Neuronal stem cell (in vitro differentiated cells): ENCODE data around the gene GLB1L2.

ENCODE experiments used
- DNase-seq: peaks from one replicate; pipeline ENCODE4 v3.0.0-alpha.2; 2013; ENCODE audit warnings: low spot score
- H2AFZ ChIP-seq: one replicate; pipeline ENCODE4 v1.6.1; 2013; ENCODE audit warnings: mild to moderate bottlenecking, low read length, inconsistent platforms
- H2AK5ac ChIP-seq: 2 replicates; pipeline ENCODE4 v1.6.1; 2013; ENCODE audit warnings: low read depth, mild to moderate bottlenecking, inconsistent platforms, low read length, moderate library complexity, mixed read lengths
- H2BK120ac ChIP-seq: 2 replicates; pipeline ENCODE4 v1.6.1; 2013; ENCODE audit warnings: low read depth, mild to moderate bottlenecking, inconsistent platforms, low read length, moderate library complexity, mixed read lengths
- H2BK12ac ChIP-seq: one replicate; pipeline ENCODE4 v1.6.1; 2013; ENCODE audit warnings: low read length, inconsistent platforms
- H2BK15ac ChIP-seq: 2 replicates; pipeline ENCODE4 v1.6.1; 2013; ENCODE audit warnings: mild to moderate bottlenecking, low read length, inconsistent platforms, mixed read lengths
- H2BK5ac ChIP-seq: one replicate; pipeline ENCODE4 v1.6.1; 2013; ENCODE audit warnings: inconsistent platforms, mild to moderate bottlenecking, low read length, moderate library complexity
- H3K14ac ChIP-seq: one replicate; pipeline ENCODE4 v1.6.1; 2013; ENCODE audit warnings: low read length, inconsistent platforms
- H3K18ac ChIP-seq: 2 replicates; pipeline ENCODE4 v1.6.1; 2013; ENCODE audit warnings: low read length, inconsistent platforms
- H3K23ac ChIP-seq: 2 replicates; pipeline ENCODE4 v1.6.1; 2013; ENCODE audit warnings: low read depth, mild to moderate bottlenecking, mixed read lengths, low read length, inconsistent platforms; ENCODE audit not compliant: poor library complexity
- H3K27ac ChIP-seq: replicated peaks from 3 replicates; pipeline ENCODE4 v1.5.1; 2013; ENCODE audit warnings: low read length, inconsistent platforms
- H3K27me3 ChIP-seq, 3 experiments: 2 replicates each; pipeline ENCODE4 v1.6.1; 2013; ENCODE audit warnings: low read length in 3 of 3, mild to moderate bottlenecking in 2 of 3, inconsistent platforms in 1 of 3, low read depth in 1 of 3, mixed read lengths in 1 of 3, moderate library complexity in 1 of 3; ENCODE audit not compliant: control insufficient read depth in 3 of 3, insufficient read depth in 3 of 3
- H3K36me3 ChIP-seq, 2 donors: replicated peaks in 1 of 2; 2 replicates each; pipeline ENCODE4 v1.6.1; 2013; ENCODE audit warnings: low read length in 2 of 2; ENCODE audit not compliant: control insufficient read depth in 2 of 2, insufficient read depth in 2 of 2
- H3K4ac ChIP-seq: 2 replicates; pipeline ENCODE4 v1.6.1; 2013; ENCODE audit warnings: inconsistent platforms, mild to moderate bottlenecking, low read length, moderate library complexity
- H3K4me1 ChIP-seq, 2 donors: 1 replicate in 1 of 2; 2 replicates in 1 of 2; pipeline ENCODE4 v1.6.1; 2013; ENCODE audit warnings: low read length in 2 of 2, low read depth in 1 of 2; ENCODE audit not compliant: control insufficient read depth in 2 of 2, insufficient read depth in 1 of 2
- H3K4me2 ChIP-seq: one replicate; pipeline ENCODE4 v1.6.1; 2013; ENCODE audit warnings: mild to moderate bottlenecking, low read length, inconsistent platforms; ENCODE audit not compliant: insufficient read depth, poor library complexity, severe bottlenecking
- H3K4me3 ChIP-seq, 2 donors: 2 replicates each; pipeline ENCODE4 v1.5.1; 2013; ENCODE audit warnings: low read length in 2 of 2, mild to moderate bottlenecking in 2 of 2, inconsistent platforms in 1 of 2, moderate library complexity in 1 of 2
- H3K79me1 ChIP-seq: one replicate; pipeline ENCODE4 v1.6.1; 2013; ENCODE audit warnings: low read depth, mild to moderate bottlenecking, inconsistent platforms, low read length, moderate library complexity
- H3K9ac ChIP-seq: one replicate; pipeline ENCODE4 v1.6.1; 2013; ENCODE audit warnings: mild to moderate bottlenecking, low read depth, low read length, inconsistent platforms; ENCODE audit not compliant: poor library complexity
- H3K9me3 ChIP-seq, 2 donors: replicated peaks in 1 of 2; 2 replicates each; pipeline versions ENCODE3 to v1.6.1; 2013; ENCODE audit warnings: low read length in 2 of 2, mild to moderate bottlenecking in 2 of 2, inconsistent platforms in 1 of 2, low read depth in 1 of 2, mixed read lengths in 1 of 2, moderate library complexity in 1 of 2; ENCODE audit not compliant: control insufficient read depth in 2 of 2, insufficient read depth in 1 of 2
- H4K8ac ChIP-seq: one replicate; pipeline ENCODE4 v1.6.1; 2013; ENCODE audit warnings: low read depth, mild to moderate bottlenecking, inconsistent platforms, low read length, moderate library complexity
- H4K91ac ChIP-seq: one replicate; pipeline ENCODE4 v1.6.1; 2013; ENCODE audit warnings: low read length, low read depth, mild to moderate bottlenecking, inconsistent platforms; ENCODE audit not compliant: poor library complexity
- WGBS, 2 donors: extraction: QIAGEN DNeasy Blood & Tissue Kit; methylation state at CpG; one replicate each; pipeline ENCODE4 v1.1.7; 2013; ENCODE audit warnings: missing lambda C conversion rate in 2 of 2, mixed read lengths in 1 of 2; ENCODE audit not compliant: insufficient read length in 2 of 2, insufficient replicate concordance in 1 of 2; ENCODE audit errors: extremely low coverage in 2 of 2; 5-methylcytosine and 5-hydroxymethylcytosine counted together

The GLB1L2 gene

GRCh38 chr11:134374171-134374570 is 42.4 kb downstream of the GLB1L2 start:
- H2BK120ac ChIP-seq, result no peak overlapping the region
- H3K23ac ChIP-seq, result no peak overlapping the region
- no peak overlapping the region for H3K4ac ChIP-seq
- no peak overlapping the region for H3K4me2 ChIP-seq
- H3K79me1 ChIP-seq, result no peaks in the 10 kb centered on the region
- no peak overlapping the region for H2BK5ac ChIP-seq
- no peaks in the 10 kb centered on the region for H3K27me3 ChIP-seq
- no peak overlapping the region for H3K14ac ChIP-seq
- no peak overlapping the region for H3K27ac ChIP-seq
- no peak for DNase-seq
- no peak overlapping the region for H2AK5ac ChIP-seq
- H3K4me1 ChIP-seq, result no peaks in the 10 kb centered on the region
- H3K4me3 ChIP-seq, result no peak overlapping the region
- no peak overlapping the region for H2BK15ac ChIP-seq
- H4K91ac ChIP-seq, result no peak overlapping the region
- no peak overlapping the region for H2AFZ ChIP-seq
- no peak overlapping the region for H2BK12ac ChIP-seq
- no peaks in the 10 kb centered on the region for H3K9me3 ChIP-seq
- no CpG with 5 or more reads among the region's 9 CpGs for WGBS, 2 donors
- H4K8ac ChIP-seq, result no peak overlapping the region
- H3K18ac ChIP-seq, result no peak overlapping the region
- no peak overlapping the region for H3K9ac ChIP-seq
- H3K36me3 ChIP-seq, result peaks cover 8 to 20% of the 10 kb centered on the region in 2 donors

DNA sequence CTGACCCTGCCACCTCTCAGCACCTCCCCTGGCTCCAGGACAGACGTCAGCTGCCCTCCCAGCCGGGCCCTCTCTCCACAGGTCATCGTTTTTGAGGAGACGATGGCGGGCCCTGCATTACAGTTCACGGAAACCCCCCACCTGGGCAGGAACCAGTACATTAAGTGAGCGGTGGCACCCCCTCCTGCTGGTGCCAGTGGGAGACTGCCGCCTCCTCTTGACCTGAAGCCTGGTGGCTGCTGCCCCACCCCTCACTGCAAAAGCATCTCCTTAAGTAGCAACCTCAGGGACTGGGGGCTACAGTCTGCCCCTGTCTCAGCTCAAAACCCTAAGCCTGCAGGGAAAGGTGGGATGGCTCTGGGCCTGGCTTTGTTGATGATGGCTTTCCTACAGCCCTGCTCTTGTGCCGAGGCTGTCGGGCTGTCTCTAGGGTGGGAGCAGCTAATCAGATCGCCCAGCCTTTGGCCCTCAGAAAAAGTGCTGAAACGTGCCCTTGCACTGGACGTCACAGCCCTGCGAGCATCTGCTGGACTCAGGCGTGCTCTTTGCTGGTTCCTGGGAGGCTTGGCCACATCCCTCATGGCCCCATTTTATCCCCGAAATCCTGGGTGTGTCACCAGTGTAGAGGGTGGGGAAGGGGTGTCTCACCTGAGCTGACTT is 43.2 kb downstream of the GLB1L2 start:
- DNase-seq, result no peak
- Histone ChIP-seq H3K27me3 (no peaks in the 10 kb centered on the region), H3K4me2 (no peak overlapping the region), H2AFZ (no peak overlapping the region), H2AK5ac (no peak overlapping the region), H3K14ac (no peak overlapping the region), H3K9me3 (no peaks in the 10 kb centered on the region), H2BK5ac (no peak overlapping the region), H3K4me1 (no peaks in the 10 kb centered on the region), H3K18ac (no peak overlapping the region), H4K8ac (no peak overlapping the region), H3K27ac (no peak overlapping the region), H3K23ac (peak overlapping the region; percentile 26), H3K9ac (no peak overlapping the region), H3K36me3 (peaks cover 13 to 27% of the 10 kb centered on the region in 2 donors), H2BK12ac (no peak overlapping the region), H3K4ac (no peak overlapping the region), H3K4me3 (no peak overlapping the region), H4K91ac (no peak overlapping the region), H2BK120ac (no peak overlapping the region), H3K79me1 (no peaks in the 10 kb centered on the region), H2BK15ac (no peak overlapping the region)
- no CpG with 5 or more reads among the region's 16 CpGs for WGBS, 2 donors

DNA sequence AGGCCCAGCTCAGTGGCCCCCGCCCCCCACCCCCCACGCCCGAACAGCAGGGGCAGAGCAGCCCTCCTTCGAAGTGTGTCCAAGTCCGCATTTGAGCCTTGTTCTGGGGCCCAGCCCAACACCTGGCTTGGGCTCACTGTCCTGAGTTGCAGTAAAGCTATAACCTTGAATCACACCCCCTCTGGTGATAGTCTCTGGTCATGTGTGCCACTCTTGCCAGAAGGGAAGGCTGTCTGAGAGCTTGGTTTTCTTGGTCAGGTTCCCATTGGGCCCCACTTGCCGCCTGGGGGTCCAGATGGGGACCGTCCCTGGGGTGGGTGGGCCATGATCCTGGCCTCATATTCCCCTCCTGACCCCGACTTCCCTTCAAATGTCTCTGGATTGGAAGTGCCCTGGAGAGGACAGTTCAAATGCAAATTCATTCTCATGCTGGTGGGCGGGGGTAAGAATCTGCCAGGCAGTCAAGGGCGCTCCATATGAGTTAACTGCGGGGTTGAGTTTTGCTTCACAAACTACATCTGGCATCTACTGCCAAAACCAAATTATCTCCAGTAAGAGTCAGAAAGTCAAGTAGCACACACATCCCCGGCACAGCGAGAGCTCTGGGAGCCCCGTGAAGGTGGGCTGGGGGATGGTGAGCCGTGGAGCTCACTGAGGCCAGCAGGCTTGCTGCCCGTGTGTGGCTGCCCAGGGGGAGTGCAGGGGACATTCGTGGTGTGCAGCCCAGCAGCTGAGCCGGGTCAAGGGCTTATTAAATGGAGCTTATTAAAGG is 44.5 kb downstream of the GLB1L2 start:
- H3K23ac ChIP-seq, result no peak overlapping the region
- no peak overlapping the region for H2BK15ac ChIP-seq
- H3K4me3 ChIP-seq, result no peak overlapping the region
- H3K27ac ChIP-seq, result no peak overlapping the region
- H3K18ac ChIP-seq, result no peak overlapping the region
- H4K91ac ChIP-seq, result no peak overlapping the region
- H3K4ac ChIP-seq, result no peak overlapping the region
- H3K79me1 ChIP-seq, result no peaks in the 10 kb centered on the region
- H2AK5ac ChIP-seq, result no peak overlapping the region
- H3K14ac ChIP-seq, result no peak overlapping the region
- no peak overlapping the region for H2BK120ac ChIP-seq
- H2AFZ ChIP-seq, result no peak overlapping the region
- H3K4me1 ChIP-seq, result no peaks in the 10 kb centered on the region
- peaks cover 19 to 35% of the 10 kb centered on the region in 2 donors for H3K36me3 ChIP-seq
- H4K8ac ChIP-seq, result no peak overlapping the region
- DNase-seq, result no peak
- no peak overlapping the region for H2BK5ac ChIP-seq
- no peaks in the 10 kb centered on the region for H3K27me3 ChIP-seq
- no peaks in the 10 kb centered on the region for H3K9me3 ChIP-seq
- no peak overlapping the region for H3K9ac ChIP-seq
- H2BK12ac ChIP-seq, result no peak overlapping the region
- no peak overlapping the region for H3K4me2 ChIP-seq
- no CpG with 5 or more reads among the region's 18 CpGs for WGBS, 2 donors

DNA sequence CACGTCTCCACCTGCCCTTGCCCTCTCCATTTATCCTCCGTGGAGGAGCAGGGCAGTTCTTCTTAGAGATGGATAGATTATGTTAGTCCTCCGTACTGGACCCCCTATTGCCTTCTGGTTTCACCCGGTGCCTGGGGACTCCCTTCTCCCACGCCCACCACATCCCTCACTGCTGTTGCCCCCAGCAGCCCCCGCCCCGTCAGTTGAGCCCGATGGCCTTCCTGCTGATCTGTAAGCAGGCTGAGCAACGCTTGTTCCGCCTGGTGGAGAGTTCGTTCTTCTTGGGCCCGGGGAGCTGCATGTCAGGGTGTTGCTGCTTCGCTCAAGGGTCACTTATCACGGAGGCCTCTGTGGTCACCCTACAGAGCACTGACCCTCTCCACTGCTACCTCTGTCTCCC is 46.1 kb downstream of the GLB1L2 start:
- Histone ChIP-seq H2BK12ac (no peak overlapping the region), H3K14ac (no peak overlapping the region), H4K8ac (no peak overlapping the region), H3K18ac (no peak overlapping the region), H3K27me3 (no peaks in the 10 kb centered on the region), H3K27ac (no peak overlapping the region), H4K91ac (no peak overlapping the region), H2BK120ac (no peak overlapping the region), H3K4me1 (no peaks in the 10 kb centered on the region), H3K9me3 (no peaks in the 10 kb centered on the region), H3K79me1 (no peaks in the 10 kb centered on the region), H3K36me3 (peaks cover 31 to 50% of the 10 kb centered on the region in 2 donors), H2AFZ (no peak overlapping the region), H2BK5ac (no peak overlapping the region), H2BK15ac (no peak overlapping the region), H3K4ac (no peak overlapping the region), H2AK5ac (no peak overlapping the region), H3K9ac (no peak overlapping the region), H3K4me3 (no peak overlapping the region), H3K4me2 (no peak overlapping the region), H3K23ac (peak overlapping the region; percentile 6)
- DNase-seq, result no peak
- WGBS, 2 donors, result no CpG with 5 or more reads among the region's 14 CpGs
